ENCODE results near the gene TMEM154. TPM values are rescaled to one million over a fixed set of nuclear protein-coding genes. Genes with fewer than 3 reads are reported as not detected.

The TMEM154 gene
- total RNA-seq, 2 donors from 2014 or later, result 1.3 to 1.6 TPM

DNA sequence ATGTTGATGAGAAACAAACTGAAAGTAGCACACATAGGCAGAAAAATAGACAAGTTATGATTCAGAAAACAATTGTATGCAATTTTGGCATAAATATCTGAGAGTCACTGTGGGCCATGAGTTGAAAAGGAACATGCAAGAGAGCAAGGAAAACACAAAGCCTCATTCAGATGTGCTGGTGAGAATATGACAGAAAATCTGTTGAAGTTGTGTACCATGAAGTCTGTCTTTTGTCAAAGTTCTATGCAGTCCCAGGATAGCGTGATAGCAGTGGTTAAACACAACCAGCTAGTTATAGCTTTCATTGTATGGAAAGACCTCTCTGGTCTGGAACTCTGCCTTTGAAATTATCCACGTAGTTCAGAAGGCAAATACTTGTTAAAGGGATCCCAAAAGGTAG is 53.0 kb downstream of the TMEM154 start:
- DNase-seq (ENCODE audit: low spot score) (no peak), ATAC-seq (ENCODE audit: insufficient number of reproducible peaks, low FRiP score, low read depth) (no peak)
- Histone ChIP-seq H3K27me3 (replicated peaks; ENCODE audit: insufficient read depth) (no peaks in the 10 kb centered on the region), H3K27ac (no peak overlapping the region), H3K9me3 (no peaks in the 10 kb centered on the region), H3K4me1 (ENCODE audit: control insufficient read depth in 1 of 2, low read depth in 2 of 2) (no peaks in the 10 kb centered on the region), H3K4me3 (no peak overlapping the region), H3K36me3 (no peaks in the 10 kb centered on the region)
- TF ChIP-seq, protein P1, sequence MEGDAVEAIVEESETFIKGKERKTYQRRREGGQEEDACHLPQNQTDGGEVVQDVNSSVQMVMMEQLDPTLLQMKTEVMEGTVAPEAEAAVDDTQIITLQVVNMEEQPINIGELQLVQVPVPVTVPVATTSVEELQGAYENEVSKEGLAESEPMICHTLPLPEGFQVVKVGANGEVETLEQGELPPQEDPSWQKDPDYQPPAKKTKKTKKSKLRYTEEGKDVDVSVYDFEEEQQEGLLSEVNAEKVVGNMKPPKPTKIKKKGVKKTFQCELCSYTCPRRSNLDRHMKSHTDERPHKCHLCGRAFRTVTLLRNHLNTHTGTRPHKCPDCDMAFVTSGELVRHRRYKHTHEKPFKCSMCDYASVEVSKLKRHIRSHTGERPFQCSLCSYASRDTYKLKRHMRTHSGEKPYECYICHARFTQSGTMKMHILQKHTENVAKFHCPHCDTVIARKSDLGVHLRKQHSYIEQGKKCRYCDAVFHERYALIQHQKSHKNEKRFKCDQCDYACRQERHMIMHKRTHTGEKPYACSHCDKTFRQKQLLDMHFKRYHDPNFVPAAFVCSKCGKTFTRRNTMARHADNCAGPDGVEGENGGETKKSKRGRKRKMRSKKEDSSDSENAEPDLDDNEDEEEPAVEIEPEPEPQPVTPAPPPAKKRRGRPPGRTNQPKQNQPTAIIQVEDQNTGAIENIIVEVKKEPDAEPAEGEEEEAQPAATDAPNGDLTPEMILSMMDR (IDR thresholded peaks at IDR 0.05), result no peak

DNA sequence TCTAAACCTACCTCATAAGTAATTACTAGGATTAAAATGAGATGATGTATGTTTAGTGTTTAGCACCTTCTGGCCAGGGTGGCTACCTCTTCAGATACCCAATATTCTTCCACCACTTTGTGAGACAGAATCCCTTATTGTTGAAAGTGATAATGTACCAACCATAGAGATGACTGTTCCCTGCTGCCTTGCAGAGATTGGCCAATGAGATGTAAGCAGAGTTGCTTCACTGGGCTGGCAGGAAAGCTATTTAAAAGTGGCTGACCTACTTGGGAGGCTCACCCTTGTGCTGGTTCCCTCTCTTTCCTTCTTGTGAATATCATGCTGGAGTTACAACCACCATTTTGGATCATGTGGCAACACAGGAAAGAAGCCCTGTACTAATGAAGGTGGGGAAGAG is 58.9 kb downstream of the TMEM154 start:
- DNase-seq (ENCODE audit: low spot score) (no peak), ATAC-seq (ENCODE audit: insufficient number of reproducible peaks, low FRiP score, low read depth) (no peak)
- Histone ChIP-seq H3K27me3 (replicated peaks; ENCODE audit: insufficient read depth) (no peaks in the 10 kb centered on the region), H3K27ac (no peak overlapping the region), H3K36me3 (no peaks in the 10 kb centered on the region), H3K4me3 (no peak overlapping the region), H3K4me1 (ENCODE audit: control insufficient read depth in 1 of 2, low read depth in 2 of 2) (no peaks in the 10 kb centered on the region), H3K9me3 (no peaks in the 10 kb centered on the region)
- TF ChIP-seq, protein P1 (IDR thresholded peaks at IDR 0.05), result no peak

DNA sequence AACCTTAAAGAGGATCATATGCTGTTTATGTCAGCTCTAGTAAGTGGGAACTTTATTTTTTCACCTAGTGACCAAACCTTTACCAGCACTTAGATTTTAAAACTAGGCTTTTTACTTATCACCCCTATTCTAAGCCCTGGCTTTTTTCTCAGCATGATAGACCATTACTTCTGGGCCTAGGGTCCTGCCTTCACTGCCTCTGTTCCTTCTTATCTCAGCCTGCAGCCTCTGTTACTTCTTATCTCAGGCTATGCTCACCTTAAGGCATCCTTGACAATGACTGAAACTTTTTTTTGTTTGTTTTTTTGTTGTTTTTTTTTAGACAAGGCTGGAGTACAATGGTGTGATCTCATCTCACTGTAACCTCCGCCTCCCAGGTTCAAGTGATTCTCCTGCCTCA is 59.6 kb downstream of the TMEM154 start:
- no peak overlapping the region for H3K27ac ChIP-seq
- ATAC-seq (ENCODE audit: insufficient number of reproducible peaks, low FRiP score, low read depth), result no peak
- TF ChIP-seq, protein P1 (IDR thresholded peaks at IDR 0.05), result no peak
- H3K4me3 ChIP-seq, result no peak overlapping the region
- no peaks in the 10 kb centered on the region for H3K27me3 ChIP-seq (replicated peaks; ENCODE audit: insufficient read depth)
- no peaks in the 10 kb centered on the region for H3K9me3 ChIP-seq
- no peaks in the 10 kb centered on the region for H3K4me1 ChIP-seq (ENCODE audit: control insufficient read depth in 1 of 2, low read depth in 2 of 2)
- no peaks in the 10 kb centered on the region for H3K36me3 ChIP-seq
- DNase-seq (ENCODE audit: low spot score), result no peak

DNA sequence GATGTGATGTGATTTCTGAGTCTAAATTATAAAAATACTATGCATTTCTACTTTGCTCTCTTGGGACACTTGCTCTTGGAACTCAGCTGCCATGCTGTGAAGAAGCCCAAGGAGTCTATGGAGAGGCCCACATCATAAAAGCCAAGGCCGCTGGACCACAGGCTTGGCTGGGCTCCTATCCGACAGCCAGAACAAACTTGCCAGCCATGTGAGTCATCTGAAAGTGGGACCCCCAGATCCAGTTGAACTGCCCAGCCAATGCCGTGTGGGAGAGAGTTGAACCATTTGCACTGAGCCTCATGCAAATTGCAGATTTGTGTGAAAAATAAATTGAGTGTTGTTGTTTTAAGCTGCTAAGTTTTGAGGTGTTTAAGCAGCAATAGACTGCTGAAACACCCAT is 60.2 kb downstream of the TMEM154 start:
- TF ChIP-seq, protein P1 (IDR thresholded peaks at IDR 0.05), result no peak

DNA sequence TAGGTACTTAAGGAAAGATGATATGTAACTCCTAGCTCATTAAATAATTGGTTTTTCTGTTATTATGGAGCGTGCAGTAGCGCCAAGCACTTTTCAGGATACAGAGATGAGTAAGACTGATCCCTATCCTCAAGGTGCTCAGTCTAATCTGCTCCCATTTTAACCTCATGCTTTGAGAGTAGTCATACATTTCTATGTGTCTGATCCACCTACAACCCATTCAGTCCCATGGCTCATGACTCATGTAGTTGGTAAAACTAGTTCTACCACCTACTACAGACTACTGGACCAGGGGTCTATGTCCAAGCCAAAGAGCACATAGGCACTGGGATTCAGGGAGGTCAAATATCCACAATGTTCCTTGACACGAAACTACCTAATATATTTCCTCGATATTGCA is 60.8 kb downstream of the TMEM154 start:
- Histone ChIP-seq H3K4me3 (no peak overlapping the region), H3K9me3 (no peaks in the 10 kb centered on the region), H3K27ac (no peak overlapping the region), H3K36me3 (no peaks in the 10 kb centered on the region), H3K4me1 (ENCODE audit: control insufficient read depth in 1 of 2, low read depth in 2 of 2) (no peaks in the 10 kb centered on the region), H3K27me3 (replicated peaks; ENCODE audit: insufficient read depth) (no peaks in the 10 kb centered on the region)
- ATAC-seq (ENCODE audit: insufficient number of reproducible peaks, low FRiP score, low read depth), result no peak
- no peak for DNase-seq (ENCODE audit: low spot score)
- TF ChIP-seq, protein P1 (IDR thresholded peaks at IDR 0.05), result no peak

More for the DNA sequence above, 60.2 kb downstream of the TMEM154 start:
- Histone ChIP-seq H3K4me3 (no peak overlapping the region), H3K36me3 (no peaks in the 10 kb centered on the region), H3K27ac (no peak overlapping the region), H3K4me1 (ENCODE audit: control insufficient read depth in 1 of 2, low read depth in 2 of 2) (no peaks in the 10 kb centered on the region), H3K9me3 (no peaks in the 10 kb centered on the region), H3K27me3 (replicated peaks; ENCODE audit: insufficient read depth) (no peaks in the 10 kb centered on the region)
- no peak for ATAC-seq (ENCODE audit: insufficient number of reproducible peaks, low FRiP score, low read depth)
- no peak for DNase-seq (ENCODE audit: low spot score)

All from thoracic aorta (tissue), 2 donors.